ENCODE measurements around the gene PKNOX1. TPM values are rescaled to one million over a fixed set of nuclear protein-coding genes. Genes with fewer than 3 reads are reported as not detected.

PKNOX1 gene
- total RNA-seq, 1 experiment from 2014 or later = 12.7 TPM

DNA sequence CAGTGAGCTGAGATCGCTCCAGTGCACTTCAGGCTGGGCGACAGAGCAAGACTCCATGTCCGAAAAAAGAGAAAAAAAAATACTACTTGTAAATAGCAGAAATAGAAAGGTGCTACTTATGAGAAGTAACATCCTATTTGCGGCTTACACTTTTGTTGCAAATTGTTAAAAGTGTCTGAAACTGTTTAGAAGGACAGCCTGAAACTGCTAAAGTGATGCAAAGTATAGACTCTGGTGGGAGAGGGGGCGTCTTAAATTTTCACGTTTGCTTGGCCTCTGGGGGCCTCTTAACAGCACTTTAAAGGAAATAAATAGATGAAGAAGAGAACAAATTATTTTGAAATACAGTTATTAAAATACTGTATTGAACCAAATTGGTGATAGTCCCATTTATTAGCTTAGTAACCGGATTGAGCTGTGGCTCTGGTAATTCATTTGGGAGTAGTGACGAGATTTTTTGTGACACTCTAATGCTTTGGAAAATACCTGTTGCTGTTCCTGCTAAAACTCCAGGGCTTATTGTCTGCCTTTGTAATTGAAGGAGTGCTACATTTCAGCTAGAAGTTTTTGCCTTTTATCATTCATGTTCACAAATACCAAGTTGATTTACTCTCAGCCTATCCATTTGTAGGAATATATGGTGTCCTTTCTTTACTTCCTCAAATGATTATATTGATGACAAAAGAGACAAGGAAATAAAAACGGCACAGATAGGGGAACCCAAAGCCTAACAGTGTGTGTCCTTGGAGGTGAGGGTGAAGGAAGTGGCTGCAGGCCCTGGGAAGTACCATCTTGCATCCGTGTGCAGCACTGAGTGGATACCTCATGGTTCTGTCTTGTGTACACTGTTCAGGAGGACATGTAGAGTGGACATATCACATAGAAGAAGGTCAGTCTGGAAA, 6.2 kb downstream of the PKNOX1 start:
- ChIA-PET POLR2A (no interaction called here), RAD21 (ENCODE audit: low non-redundant PET in 1 of 2, low total read pairs in 2 of 2, uncharacterized antibody in 2 of 2, unreplicated experiment in 2 of 2) (no interaction called here), CTCF (no interaction called here)
- Histone ChIP-seq H3K36me3 (ENCODE audit: control insufficient read depth in 1 of 2, insufficient read depth in 2 of 2, low read length in 2 of 2) (no peaks in the 10 kb centered on the region), H4K20me1 (ENCODE audit: insufficient read depth) (no peaks in the 10 kb centered on the region), H3K4me2 (ENCODE audit: low read length) (no peak overlapping the region), H3K9ac (ENCODE audit: low read length) (no peak overlapping the region), H3K4me3 (replicated peaks in 1 of 2; ENCODE audit: low read depth in 1 of 2, low read length in 2 of 2) (no peak overlapping the region), H3K27ac (ENCODE audit: low read depth, low read length) (no peak overlapping the region), H3K4me1 (ENCODE audit: control insufficient read depth in 1 of 2, insufficient read depth in 2 of 2, low read length in 2 of 2) (peaks cover 4 to 10% of the 10 kb centered on the region in 2 experiments; a peak in 3 of 4 replicates), H3K27me3 (ENCODE audit: insufficient read depth, low read length) (no peaks in the 10 kb centered on the region), H3K79me2 (ENCODE audit: insufficient read depth, low read length) (peaks cover 45% of the 10 kb centered on the region), H3K9me2 (ENCODE audit: insufficient read depth) (no peaks in the 10 kb centered on the region), H3K9me3 (ENCODE audit: control insufficient read depth in 1 of 2, insufficient read depth in 1 of 2, low read depth in 1 of 2, low read length in 2 of 2) (no peaks in the 10 kb centered on the region), H2AFZ (ENCODE audit: low read depth, low read length, poor library complexity, severe bottlenecking) (no peak overlapping the region)
- no TSS peak for BruUV-seq (replicated peaks)
- intact Hi-C loops (cut with micrococcal nuclease) = no loop called here
- ATAC-seq (no peak), DNase-seq (ENCODE audit: low read depth, low spot score) (no peak)
- TF ChIP-seq, protein P1, sequence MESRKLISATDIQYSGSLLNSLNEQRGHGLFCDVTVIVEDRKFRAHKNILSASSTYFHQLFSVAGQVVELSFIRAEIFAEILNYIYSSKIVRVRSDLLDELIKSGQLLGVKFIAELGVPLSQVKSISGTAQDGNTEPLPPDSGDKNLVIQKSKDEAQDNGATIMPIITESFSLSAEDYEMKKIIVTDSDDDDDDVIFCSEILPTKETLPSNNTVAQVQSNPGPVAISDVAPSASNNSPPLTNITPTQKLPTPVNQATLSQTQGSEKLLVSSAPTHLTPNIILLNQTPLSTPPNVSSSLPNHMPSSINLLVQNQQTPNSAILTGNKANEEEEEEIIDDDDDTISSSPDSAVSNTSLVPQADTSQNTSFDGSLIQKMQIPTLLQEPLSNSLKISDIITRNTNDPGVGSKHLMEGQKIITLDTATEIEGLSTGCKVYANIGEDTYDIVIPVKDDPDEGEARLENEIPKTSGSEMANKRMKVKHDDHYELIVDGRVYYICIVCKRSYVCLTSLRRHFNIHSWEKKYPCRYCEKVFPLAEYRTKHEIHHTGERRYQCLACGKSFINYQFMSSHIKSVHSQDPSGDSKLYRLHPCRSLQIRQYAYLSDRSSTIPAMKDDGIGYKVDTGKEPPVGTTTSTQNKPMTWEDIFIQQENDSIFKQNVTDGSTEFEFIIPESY (IDR thresholded peaks at IDR 0.05; ENCODE audit: extremely low read depth, insufficient replicate concordance, low read length) = no peak
- TF ChIP-seq EZH2 (IDR thresholded peaks at IDR 0.05) (no peak), EGR1 (IDR thresholded peaks at IDR 0.05; ENCODE audit: low read depth) (no peak), FOSL1 (IDR thresholded peaks at IDR 0.05; ENCODE audit: low read depth) (no peak), SP1 (IDR thresholded peaks at IDR 0.05; ENCODE audit: low read depth) (no peak), ELF1 (IDR thresholded peaks at IDR 0.05; ENCODE audit: borderline replicate concordance, low read depth) (no peak), RAD21 (IDR thresholded peaks at IDR 0.05; ENCODE audit: low read depth) (no peak), POLR2AphosphoS5 (IDR thresholded peaks at IDR 0.05; ENCODE audit: low read depth, low read length) (no peak), TCF7L2 (IDR thresholded peaks at IDR 0.05; ENCODE audit: borderline replicate concordance, extremely low read depth, insufficient read depth, insufficient read length) (no peak), SRF (IDR thresholded peaks at IDR 0.05; ENCODE audit: low read depth) (no peak), ZNF274 (IDR thresholded peaks at IDR 0.05; ENCODE audit: low read depth, low read length) (no peak), ZFX (IDR thresholded peaks at IDR 0.05) (no peak)
- TF ChIP-seq, protein P2, sequence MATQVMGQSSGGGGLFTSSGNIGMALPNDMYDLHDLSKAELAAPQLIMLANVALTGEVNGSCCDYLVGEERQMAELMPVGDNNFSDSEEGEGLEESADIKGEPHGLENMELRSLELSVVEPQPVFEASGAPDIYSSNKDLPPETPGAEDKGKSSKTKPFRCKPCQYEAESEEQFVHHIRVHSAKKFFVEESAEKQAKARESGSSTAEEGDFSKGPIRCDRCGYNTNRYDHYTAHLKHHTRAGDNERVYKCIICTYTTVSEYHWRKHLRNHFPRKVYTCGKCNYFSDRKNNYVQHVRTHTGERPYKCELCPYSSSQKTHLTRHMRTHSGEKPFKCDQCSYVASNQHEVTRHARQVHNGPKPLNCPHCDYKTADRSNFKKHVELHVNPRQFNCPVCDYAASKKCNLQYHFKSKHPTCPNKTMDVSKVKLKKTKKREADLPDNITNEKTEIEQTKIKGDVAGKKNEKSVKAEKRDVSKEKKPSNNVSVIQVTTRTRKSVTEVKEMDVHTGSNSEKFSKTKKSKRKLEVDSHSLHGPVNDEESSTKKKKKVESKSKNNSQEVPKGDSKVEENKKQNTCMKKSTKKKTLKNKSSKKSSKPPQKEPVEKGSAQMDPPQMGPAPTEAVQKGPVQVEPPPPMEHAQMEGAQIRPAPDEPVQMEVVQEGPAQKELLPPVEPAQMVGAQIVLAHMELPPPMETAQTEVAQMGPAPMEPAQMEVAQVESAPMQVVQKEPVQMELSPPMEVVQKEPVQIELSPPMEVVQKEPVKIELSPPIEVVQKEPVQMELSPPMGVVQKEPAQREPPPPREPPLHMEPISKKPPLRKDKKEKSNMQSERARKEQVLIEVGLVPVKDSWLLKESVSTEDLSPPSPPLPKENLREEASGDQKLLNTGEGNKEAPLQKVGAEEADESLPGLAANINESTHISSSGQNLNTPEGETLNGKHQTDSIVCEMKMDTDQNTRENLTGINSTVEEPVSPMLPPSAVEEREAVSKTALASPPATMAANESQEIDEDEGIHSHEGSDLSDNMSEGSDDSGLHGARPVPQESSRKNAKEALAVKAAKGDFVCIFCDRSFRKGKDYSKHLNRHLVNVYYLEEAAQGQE (IDR thresholded peaks at IDR 0.05; ENCODE audit: low read depth) = no peak
- TF ChIP-seq, protein P3, sequence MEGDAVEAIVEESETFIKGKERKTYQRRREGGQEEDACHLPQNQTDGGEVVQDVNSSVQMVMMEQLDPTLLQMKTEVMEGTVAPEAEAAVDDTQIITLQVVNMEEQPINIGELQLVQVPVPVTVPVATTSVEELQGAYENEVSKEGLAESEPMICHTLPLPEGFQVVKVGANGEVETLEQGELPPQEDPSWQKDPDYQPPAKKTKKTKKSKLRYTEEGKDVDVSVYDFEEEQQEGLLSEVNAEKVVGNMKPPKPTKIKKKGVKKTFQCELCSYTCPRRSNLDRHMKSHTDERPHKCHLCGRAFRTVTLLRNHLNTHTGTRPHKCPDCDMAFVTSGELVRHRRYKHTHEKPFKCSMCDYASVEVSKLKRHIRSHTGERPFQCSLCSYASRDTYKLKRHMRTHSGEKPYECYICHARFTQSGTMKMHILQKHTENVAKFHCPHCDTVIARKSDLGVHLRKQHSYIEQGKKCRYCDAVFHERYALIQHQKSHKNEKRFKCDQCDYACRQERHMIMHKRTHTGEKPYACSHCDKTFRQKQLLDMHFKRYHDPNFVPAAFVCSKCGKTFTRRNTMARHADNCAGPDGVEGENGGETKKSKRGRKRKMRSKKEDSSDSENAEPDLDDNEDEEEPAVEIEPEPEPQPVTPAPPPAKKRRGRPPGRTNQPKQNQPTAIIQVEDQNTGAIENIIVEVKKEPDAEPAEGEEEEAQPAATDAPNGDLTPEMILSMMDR (IDR thresholded peaks at IDR 0.05 in 2 of 3, conservative IDR thresholded peaks at IDR 0.05 in 1 of 3; ENCODE audit: borderline replicate concordance in 1 of 3, insufficient read depth in 1 of 3, low read depth in 2 of 3, low read length in 2 of 3) = no peak
- TF ChIP-seq, protein P4, sequence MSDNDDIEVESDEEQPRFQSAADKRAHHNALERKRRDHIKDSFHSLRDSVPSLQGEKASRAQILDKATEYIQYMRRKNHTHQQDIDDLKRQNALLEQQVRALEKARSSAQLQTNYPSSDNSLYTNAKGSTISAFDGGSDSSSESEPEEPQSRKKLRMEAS (IDR thresholded peaks at IDR 0.05) = no peak
- TF ChIP-seq, protein P5, sequence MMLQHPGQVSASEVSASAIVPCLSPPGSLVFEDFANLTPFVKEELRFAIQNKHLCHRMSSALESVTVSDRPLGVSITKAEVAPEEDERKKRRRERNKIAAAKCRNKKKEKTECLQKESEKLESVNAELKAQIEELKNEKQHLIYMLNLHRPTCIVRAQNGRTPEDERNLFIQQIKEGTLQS (IDR thresholded peaks at IDR 0.05) = no peak

Data from HCT116 (cell line).